DMS 273 treated with DMSO at 0.1 percent for 48 hours (cell line): Measurements from ENCODE around the gene FN3KRP.

Source experiments
- DNase-seq: peaks from one replicate; lab custom pipeline; 2025; lab: John Stamatoyannopoulos, UW

The FN3KRP gene

GRCh38 chr17:82709024-82709675, 7.4 kb upstream of the FN3KRP start:
- DNase-seq, result no peak

DNA sequence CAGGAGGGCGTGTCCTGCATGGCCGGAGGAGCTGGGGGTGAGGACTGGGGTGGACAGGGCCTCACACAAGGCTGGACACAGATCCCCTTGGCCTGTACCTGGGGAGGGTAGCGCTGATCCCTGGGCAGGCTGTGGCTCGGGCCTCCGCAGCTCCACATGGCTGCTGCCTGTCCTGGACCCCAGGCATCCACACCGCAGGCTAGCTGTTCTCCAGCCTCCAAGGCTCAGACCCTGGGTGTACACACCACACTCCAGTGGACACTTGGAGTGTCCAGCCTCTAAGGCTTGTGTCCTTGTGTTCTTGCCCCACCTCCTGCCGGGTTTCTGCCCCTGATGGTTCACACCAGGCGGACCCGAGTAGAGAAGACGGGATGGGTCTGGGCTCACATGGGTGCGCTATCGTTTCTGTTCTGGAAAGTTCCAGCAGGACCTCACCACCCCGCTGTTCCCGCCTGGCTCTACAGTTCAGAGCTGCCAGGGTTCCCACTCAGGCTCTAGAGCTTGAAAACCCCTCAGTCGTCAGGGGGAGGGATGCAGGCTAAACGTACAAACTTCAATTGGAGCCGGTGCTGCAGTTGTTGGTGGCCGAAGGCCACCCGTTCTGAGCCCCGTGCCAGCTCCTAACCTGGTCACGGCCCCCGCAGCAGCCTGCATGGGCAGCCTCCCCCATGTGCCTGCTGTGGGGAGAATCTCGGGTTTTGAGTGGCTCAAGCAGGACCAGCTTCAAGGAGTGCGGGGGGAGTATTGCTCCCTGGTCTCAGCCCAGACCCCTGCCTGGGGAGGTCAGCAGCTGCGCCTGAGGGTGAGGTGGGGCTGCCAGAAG, 6.6 kb upstream of the FN3KRP start:
- no peak for DNase-seq

- DNase-seq, result no peak
Measured at GRCh38 chr17:82710499-82711232, 5.8 kb upstream of the FN3KRP start.

- DNase-seq, result no peak
Measured at GRCh38 chr17:82713071-82713723, 3.3 kb upstream of the FN3KRP start.

DNA sequence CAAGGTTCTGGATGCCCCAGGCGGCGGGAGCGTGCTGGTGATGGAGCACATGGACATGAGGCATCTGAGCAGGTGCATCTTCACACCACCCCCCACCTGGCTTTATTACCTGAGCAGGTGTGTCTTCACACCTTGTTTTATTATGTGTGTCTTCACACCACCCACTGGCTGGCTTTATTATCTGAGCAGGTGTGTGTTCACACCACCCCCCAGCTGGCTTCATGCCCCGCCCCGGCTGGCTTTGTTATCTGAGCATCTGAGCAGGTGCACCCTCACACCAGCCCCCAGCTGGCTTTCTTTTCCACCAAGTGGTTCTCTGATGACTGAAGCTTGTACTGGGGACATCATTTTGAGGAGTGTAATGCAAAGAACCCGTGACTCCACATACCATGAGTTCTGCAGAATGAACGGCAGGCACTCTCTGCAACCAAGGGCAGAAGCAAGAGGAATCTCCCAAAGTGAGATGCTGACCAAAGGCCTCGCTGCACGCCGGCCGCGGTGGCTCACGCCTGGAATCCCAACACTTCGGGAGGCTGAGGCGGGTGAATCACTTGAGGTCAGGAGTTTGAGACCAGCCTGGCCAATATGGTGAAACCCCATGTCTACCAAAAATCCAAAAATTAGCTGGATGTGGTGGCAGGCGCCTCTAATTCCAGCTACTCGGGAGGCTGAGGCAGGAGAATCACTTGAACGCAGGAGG, 2.6 kb downstream of the FN3KRP start:
- DNase-seq, result no peak

GRCh38 chr17:82720204-82720603, 3.7 kb downstream of the FN3KRP start:
- no peak for DNase-seq

- no peak for DNase-seq
Measured at GRCh38 chr17:82722341-82723013, 6.0 kb downstream of the FN3KRP start.

- DNase-seq, result no peak
Measured at GRCh38 chr17:82723169-82723807, 6.8 kb downstream of the FN3KRP start.

DNA sequence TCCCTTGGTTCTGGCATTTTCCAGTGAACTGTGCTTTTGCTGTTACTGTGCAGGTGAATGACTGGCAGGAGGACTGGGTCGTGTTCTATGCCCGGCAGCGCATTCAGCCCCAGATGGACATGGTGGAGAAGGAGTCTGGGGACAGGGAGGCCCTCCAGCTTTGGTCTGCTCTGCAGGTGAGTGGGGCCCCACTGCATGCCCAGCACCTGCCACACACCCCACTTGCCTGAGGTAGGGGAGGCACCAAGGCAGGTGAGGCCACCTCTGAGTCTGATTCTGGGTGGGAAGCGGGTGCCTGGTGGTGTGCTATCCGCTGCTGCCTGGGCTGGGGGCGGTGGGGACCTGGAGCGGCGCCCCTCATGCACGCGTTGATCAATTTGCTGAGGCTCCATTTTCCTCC, 9.9 kb downstream of the FN3KRP start:
- no peak for DNase-seq

- DNase-seq, result no peak
Measured at GRCh38 chr17:82729479-82730260, 13.2 kb downstream of the FN3KRP start.

DNA sequence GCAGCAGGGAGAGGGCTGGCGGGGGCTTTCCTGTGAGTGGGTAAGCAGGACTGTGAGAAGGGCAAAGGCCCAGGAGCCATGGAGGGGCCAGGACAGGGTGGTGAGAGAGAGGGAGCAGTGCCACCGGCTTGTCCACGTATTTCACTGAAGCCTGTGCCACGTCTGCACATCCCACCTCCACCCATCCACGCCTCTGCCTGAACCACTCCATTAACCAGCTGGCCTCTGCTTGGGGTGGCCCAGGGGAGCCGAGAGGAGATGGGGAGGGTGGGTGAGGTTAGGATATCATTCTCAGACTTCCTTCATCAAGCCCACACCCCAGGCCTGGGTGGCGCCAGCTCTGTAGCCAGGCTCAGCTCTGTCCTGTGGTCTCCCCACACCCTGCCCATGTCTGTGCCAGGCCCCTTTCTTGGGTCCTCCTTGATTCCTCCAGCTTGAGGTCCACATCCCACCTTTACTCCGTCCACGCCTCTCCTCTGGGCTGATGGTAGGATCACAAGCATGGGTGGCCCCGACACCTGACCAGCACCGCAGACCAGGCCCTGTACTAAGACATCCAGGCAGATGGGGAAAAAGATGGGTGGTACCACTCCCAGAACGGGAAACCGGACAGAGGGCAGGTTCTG, 15.7 kb downstream of the FN3KRP start:
- no peak for DNase-seq

GRCh38 chr17:82734987-82735866, 18.7 kb downstream of the FN3KRP start, which contains the start of gene FN3K:
Gene FN3K, plus strand, starts transcription at chr17:82735615. Its CDS starts 22 bp downstream, at chr17:82735637.
- DNase-seq, result no peak

- DNase-seq, result no peak
Measured at GRCh38 chr17:82736511-82737185, 20.1 kb downstream of the FN3KRP start.

- DNase-seq, result no peak
Measured at GRCh38 chr17:82737967-82738877, 21.7 kb downstream of the FN3KRP start.

DNA sequence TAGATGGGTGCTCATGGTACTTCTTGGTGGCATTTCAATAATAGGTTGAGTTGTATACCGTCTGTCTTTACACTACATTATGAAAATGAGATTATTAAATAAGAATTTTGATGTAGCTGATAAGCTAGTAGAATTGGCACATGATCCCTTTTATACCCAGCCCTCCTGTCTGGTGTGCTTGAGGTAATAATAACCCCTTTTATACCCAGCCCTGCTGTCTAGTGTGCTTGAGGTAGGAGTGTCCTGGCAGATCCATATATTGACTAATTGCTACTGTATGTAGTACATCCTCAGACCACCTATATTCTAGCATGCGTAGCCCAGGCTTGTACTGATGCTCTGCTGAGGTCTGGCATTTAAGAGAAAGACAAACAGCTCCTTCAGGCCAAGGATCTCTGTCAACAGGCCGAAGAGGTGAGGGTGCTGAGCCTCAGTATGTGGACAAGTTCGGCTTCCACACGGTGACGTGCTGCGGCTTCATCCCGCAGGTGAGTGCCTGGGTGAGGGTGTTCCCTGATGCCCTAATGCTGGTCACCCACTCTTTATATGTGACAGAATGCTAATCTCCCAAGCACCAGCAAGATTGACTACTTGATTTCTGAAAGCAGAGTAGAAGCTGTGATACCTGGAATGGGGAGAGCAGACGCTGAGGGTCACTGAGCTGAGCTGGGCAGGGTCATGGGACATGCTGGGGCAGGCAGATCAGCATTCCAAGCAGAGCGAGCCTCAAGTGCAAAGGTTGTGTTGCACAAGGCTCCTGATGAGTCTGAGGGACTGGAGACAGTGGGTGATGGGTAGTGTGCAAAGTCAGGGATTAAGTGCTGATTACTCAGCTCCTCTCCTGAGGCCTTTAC, 24.6 kb downstream of the FN3KRP start:
- no peak for DNase-seq
